HepG2 (cell line): ENCODE data around the gene CALML5. TPM values are rescaled to one million over a fixed set of nuclear protein-coding genes. Genes with fewer than 3 reads are reported as not detected.

ENCODE experiments used
- HNF1B ChIP-seq: sonication (generic); formaldehyde crosslinking; IDR thresholded peaks from 2 replicates; pipeline ENCODE4 v1.5.1; 2020; ENCODE audit warnings: mild to moderate bottlenecking, moderate library complexity, missing genetic modification reagents
- SNAPC2 ChIP-seq: sonication (generic); formaldehyde crosslinking; IDR thresholded peaks from 2 replicates; pipeline ENCODE4 v1.8.1; 2022; ENCODE audit warnings: mild to moderate bottlenecking, missing genetic modification reagents
- ZNF234 ChIP-seq: sonication (generic); formaldehyde crosslinking; conservative IDR thresholded peaks from 2 replicates; pipeline ENCODE4 v1.5.1; 2020; ENCODE audit warnings: mild to moderate bottlenecking, missing genetic modification reagents
- ZNF382 ChIP-seq: sonication (generic); formaldehyde crosslinking; IDR thresholded peaks from 2 replicates; pipeline ENCODE4 v1.5.0; 2020; ENCODE audit warnings: missing genetic modification reagents, mild to moderate bottlenecking, borderline replicate concordance
- polyA plus RNA-seq, 8 experiments: library from polyadenylated mRNA; depleted of rRNA in 3 of 8; stranded (reverse) in 7 of 8; unstranded in 1 of 8; fragments of >200 nt; fragmentation: Illumina TruSeq in 4 of 8; extraction: Trizol in 4 of 8; gene quantifications; 2 replicates each; pipeline versions ENCODE4 v1.2.1 to v1.2.3, GENCODE V29; 2011 to 2016; ENCODE audit warnings: low read depth in 4 of 8, missing spikeins in 1 of 8, mixed read lengths in 1 of 8; ENCODE audit not compliant: insufficient read depth in 1 of 8
- total RNA-seq, 5 experiments: library from RNA; depleted of rRNA; stranded (reverse); fragments of >200 nt; fragmentation: Illumina TruSeq; extraction: Trizol; gene quantifications; 2 replicates each; pipeline ENCODE4 v1.2.3, GENCODE V29; 2016; ENCODE audit warnings: low read depth in 1 of 5
- TF ChIP-seq, protein P1 (sequence below): sonication (generic); formaldehyde crosslinking; IDR thresholded peaks from 2 replicates; pipeline ENCODE4 v1.8.0; 2022; ENCODE audit warnings: missing genetic modification reagents, mild to moderate bottlenecking, moderate library complexity, borderline replicate concordance
- TF ChIP-seq, protein P2 (sequence below): sonication (generic); formaldehyde crosslinking; IDR thresholded peaks from 2 replicates; pipeline ENCODE4 v1.4.0; 2020; ENCODE audit warnings: missing genetic modification reagents
- TF ChIP-seq, protein P3 (sequence below): sonication (generic); formaldehyde crosslinking; IDR thresholded peaks from 2 replicates; pipeline ENCODE4 v1.4.0; 2020; ENCODE audit warnings: missing genetic modification reagents, borderline replicate concordance

Gene CALML5
- total and polyA plus RNA-seq, 2 of the 13 experiments (the other 11 are each of a cell fraction or from before 2014, with no cell fraction given) = not detected

GRCh38 chr10:5490032-5490431 is 9.3 kb downstream of the CALML5 start (continued):
- TF ChIP-seq SNAPC2 (CRISPR knock-in tag) = no peak
- no peak for TF ChIP-seq ZNF234 (CRISPR knock-in tag)
- no peak for TF ChIP-seq ZNF382 (CRISPR knock-in tag)
- TF ChIP-seq, protein P1, sequence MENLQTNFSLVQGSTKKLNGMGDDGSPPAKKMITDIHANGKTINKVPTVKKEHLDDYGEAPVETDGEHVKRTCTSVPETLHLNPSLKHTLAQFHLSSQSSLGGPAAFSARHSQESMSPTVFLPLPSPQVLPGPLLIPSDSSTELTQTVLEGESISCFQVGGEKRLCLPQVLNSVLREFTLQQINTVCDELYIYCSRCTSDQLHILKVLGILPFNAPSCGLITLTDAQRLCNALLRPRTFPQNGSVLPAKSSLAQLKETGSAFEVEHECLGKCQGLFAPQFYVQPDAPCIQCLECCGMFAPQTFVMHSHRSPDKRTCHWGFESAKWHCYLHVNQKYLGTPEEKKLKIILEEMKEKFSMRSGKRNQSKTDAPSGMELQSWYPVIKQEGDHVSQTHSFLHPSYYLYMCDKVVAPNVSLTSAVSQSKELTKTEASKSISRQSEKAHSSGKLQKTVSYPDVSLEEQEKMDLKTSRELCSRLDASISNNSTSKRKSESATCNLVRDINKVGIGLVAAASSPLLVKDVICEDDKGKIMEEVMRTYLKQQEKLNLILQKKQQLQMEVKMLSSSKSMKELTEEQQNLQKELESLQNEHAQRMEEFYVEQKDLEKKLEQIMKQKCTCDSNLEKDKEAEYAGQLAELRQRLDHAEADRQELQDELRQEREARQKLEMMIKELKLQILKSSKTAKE (CRISPR knock-in tag) = no peak
- TF ChIP-seq, protein P2, sequence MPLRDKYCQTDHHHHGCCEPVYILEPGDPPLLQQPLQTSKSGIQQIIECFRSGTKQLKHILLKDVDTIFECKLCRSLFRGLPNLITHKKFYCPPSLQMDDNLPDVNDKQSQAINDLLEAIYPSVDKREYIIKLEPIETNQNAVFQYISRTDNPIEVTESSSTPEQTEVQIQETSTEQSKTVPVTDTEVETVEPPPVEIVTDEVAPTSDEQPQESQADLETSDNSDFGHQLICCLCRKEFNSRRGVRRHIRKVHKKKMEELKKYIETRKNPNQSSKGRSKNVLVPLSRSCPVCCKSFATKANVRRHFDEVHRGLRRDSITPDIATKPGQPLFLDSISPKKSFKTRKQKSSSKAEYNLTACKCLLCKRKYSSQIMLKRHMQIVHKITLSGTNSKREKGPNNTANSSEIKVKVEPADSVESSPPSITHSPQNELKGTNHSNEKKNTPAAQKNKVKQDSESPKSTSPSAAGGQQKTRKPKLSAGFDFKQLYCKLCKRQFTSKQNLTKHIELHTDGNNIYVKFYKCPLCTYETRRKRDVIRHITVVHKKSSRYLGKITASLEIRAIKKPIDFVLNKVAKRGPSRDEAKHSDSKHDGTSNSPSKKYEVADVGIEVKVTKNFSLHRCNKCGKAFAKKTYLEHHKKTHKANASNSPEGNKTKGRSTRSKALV (CRISPR knock-in tag) = no peak
- no peak for TF ChIP-seq HNF1B
- TF ChIP-seq, protein P3, sequence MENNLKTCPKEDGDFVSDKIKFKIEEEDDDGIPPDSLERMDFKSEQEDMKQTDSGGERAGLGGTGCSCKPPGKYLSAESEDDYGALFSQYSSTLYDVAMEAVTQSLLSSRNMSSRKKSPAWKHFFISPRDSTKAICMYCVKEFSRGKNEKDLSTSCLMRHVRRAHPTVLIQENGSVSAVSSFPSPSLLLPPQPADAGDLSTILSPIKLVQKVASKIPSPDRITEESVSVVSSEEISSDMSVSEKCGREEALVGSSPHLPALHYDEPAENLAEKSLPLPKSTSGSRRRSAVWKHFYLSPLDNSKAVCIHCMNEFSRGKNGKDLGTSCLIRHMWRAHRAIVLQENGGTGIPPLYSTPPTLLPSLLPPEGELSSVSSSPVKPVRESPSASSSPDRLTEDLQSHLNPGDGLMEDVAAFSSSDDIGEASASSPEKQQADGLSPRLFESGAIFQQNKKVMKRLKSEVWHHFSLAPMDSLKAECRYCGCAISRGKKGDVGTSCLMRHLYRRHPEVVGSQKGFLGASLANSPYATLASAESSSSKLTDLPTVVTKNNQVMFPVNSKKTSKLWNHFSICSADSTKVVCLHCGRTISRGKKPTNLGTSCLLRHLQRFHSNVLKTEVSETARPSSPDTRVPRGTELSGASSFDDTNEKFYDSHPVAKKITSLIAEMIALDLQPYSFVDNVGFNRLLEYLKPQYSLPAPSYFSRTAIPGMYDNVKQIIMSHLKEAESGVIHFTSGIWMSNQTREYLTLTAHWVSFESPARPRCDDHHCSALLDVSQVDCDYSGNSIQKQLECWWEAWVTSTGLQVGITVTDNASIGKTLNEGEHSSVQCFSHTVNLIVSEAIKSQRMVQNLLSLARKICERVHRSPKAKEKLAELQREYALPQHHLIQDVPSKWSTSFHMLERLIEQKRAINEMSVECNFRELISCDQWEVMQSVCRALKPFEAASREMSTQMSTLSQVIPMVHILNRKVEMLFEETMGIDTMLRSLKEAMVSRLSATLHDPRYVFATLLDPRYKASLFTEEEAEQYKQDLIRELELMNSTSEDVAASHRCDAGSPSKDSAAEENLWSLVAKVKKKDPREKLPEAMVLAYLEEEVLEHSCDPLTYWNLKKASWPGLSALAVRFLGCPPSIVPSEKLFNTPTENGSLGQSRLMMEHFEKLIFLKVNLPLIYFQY = no peak
